ENCODE results near the gene BPTF. TPM values are rescaled to one million over a fixed set of nuclear protein-coding genes. Genes with fewer than 3 reads are reported as not detected.
"Not testable (repeated sequence)": the region's sequence is repeated elsewhere in the genome, so short reads cannot be mapped to it uniquely, and the experiment has no call there.

Gene BPTF, protein sequence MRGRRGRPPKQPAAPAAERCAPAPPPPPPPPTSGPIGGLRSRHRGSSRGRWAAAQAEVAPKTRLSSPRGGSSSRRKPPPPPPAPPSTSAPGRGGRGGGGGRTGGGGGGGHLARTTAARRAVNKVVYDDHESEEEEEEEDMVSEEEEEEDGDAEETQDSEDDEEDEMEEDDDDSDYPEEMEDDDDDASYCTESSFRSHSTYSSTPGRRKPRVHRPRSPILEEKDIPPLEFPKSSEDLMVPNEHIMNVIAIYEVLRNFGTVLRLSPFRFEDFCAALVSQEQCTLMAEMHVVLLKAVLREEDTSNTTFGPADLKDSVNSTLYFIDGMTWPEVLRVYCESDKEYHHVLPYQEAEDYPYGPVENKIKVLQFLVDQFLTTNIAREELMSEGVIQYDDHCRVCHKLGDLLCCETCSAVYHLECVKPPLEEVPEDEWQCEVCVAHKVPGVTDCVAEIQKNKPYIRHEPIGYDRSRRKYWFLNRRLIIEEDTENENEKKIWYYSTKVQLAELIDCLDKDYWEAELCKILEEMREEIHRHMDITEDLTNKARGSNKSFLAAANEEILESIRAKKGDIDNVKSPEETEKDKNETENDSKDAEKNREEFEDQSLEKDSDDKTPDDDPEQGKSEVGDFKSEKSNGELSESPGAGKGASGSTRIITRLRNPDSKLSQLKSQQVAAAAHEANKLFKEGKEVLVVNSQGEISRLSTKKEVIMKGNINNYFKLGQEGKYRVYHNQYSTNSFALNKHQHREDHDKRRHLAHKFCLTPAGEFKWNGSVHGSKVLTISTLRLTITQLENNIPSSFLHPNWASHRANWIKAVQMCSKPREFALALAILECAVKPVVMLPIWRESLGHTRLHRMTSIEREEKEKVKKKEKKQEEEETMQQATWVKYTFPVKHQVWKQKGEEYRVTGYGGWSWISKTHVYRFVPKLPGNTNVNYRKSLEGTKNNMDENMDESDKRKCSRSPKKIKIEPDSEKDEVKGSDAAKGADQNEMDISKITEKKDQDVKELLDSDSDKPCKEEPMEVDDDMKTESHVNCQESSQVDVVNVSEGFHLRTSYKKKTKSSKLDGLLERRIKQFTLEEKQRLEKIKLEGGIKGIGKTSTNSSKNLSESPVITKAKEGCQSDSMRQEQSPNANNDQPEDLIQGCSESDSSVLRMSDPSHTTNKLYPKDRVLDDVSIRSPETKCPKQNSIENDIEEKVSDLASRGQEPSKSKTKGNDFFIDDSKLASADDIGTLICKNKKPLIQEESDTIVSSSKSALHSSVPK (N-terminal part only)
- 62.1 TPM for polyA plus RNA-seq (2013, experiment 1 of 2)
- polyA plus RNA-seq (2013, experiment 2 of 2), result 63.8 TPM

DNA sequence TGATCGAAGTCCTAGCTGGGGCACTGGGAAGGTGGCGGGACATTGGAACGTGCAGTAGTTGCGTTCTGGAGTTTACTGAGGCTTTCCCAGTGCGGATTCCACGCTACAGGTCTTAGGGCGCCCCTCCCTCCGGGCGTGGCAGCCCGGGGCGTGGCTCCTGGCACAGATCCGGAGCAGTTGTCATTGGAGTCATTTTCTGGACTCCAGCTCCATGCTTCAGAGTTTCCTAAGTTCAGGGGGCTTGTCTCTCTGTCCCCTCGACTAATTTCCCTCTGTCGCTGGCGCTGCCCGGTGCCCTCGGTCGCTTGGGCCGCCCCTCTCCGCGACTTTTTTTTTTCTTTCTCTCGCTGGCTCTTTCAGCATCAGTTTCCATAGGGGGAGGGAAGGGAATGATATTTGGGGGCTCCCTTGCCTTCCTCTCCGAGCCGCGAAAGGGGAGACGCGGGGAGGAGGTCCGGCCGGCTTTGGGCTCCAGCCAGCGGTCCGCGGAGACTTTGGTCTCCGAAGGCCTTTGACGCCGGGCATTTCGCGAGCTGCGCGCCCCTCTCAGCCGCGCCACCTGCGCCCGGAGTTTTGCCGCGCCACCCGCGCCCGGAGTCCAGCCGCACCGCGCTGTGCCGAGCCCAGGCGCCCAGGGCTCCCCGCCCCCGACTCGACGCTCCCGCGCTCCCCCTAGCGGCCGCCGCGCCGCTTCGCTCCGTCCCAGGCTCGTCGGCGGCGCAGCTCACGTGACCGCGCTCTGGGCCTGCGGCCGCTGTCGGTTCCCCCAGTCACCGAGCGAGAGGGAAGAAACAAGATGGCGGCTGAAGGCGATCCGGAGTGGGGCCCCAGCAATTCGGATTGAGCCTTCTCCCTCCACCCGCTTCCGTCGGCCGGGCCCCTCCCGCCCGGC is at the start of gene BPTF:
TSS of gene BPTF (plus strand) at position 769 of the 892 bp plus-strand sequence. CDS start 222 bp downstream, outside the sequence.
- Histone ChIP-seq H3K36me3 (ENCODE audit: control insufficient read depth, insufficient read depth, low read length) (no peaks in the 10 kb centered on the region), H3K27ac (ENCODE audit: low read depth, low read length, severe bottlenecking) (peak within 1 kb of the TSS; percentile 62), H3K4me1 (ENCODE audit: control insufficient read depth, insufficient read depth, low read length, poor library complexity, severe bottlenecking) (peaks cover 5% of the 10 kb centered on the region), H3K4me3 (ENCODE audit: extremely low read depth, insufficient read depth, low read length, poor library complexity, severe bottlenecking) (peak within 1 kb of the TSS; percentile 59), H3K9me3 (ENCODE audit: control insufficient read depth, low read length) (no peaks in the 10 kb centered on the region)
- 1 to 3% methylated on average over 51 to 53 of the region's 88 CpGs for WGBS, 2 experiments (ENCODE audit: insufficient coverage in 2 of 2)

DNA sequence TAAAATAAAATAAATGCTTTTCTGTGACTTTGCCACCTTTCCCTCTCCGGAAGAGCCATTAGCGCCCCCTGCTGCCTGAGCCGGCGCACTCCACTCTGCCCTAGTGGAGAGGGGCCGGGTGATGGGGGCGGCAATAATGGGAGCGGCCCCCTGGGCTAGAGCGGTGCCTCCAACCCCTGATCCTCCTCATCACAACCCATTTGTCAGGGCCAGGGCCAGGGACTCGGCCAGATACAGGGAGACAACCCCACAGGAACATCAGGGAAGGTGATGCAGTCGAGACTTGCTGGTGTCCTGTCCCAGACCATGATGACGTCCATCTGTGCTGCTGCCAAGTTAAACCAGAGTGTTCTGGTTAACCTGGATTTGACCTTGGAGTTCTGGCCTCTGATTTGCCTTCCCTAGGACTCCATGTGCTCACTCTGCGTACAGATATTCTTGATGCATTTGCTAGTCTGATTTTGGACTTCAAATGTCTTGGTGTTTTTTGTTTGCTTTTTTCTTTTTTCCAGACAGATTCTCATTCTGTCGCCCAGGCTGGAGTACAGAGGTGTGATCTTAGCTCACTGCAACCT is 46.1 kb upstream of the BPTF start:
- Histone ChIP-seq H3K27ac (ENCODE audit: low read depth, low read length, severe bottlenecking) (no peak overlapping the region), H3K36me3 (ENCODE audit: control insufficient read depth, insufficient read depth, low read length) (no peaks in the 10 kb centered on the region), H3K4me3 (ENCODE audit: extremely low read depth, insufficient read depth, low read length, poor library complexity, severe bottlenecking) (no peak overlapping the region), H3K9me3 (ENCODE audit: control insufficient read depth, low read length) (no peaks in the 10 kb centered on the region), H3K4me1 (ENCODE audit: control insufficient read depth, insufficient read depth, low read length, poor library complexity, severe bottlenecking) (peaks cover 3% of the 10 kb centered on the region)
- 42 to 43% methylated on average over 6 of the region's 13 CpGs for WGBS, 2 experiments (ENCODE audit: insufficient coverage in 2 of 2)

DNA sequence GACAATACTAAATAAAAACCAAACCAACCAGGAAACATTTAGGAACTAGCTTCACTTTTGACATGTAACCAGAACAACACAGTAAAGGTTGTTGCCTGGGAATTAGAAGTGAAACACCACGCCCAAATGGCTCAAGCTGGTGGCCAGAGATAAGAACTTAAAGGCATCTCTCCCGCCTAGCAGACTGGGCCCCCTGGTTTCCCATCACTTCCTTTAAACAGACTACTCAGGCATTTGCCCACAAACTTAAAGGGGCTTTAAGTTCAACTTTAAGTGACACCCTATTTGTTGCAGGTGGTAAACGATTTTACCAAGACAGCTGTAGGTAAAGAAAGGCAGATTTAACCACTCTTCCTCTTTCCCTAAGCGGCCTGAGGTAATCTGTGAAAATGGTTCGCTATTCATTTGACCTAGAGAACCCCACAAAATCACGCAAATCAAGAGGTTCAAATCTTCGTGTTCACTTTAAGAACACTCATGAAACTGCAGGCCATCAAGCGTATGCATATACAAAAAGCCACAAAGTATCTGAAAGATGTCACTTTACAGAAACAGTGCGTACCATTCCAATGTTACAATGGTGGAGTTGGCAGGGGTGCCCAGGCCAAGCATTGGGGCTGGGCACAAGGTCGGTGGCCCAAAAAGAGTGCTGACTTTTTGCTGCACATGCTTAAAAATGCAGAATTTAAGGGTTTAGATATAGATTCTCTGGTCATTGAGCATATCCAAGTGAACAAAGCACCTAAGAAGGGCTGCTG is 40.8 kb upstream of the BPTF start:
- H3K9me3 ChIP-seq (ENCODE audit: control insufficient read depth, low read length), result no peaks in the 10 kb centered on the region
- no peak overlapping the region for H3K27ac ChIP-seq (ENCODE audit: low read depth, low read length, severe bottlenecking)
- H3K4me1 ChIP-seq (ENCODE audit: control insufficient read depth, insufficient read depth, low read length, poor library complexity, severe bottlenecking), result peaks cover 3% of the 10 kb centered on the region
- WGBS, 2 experiments (ENCODE audit: insufficient coverage in 2 of 2), result 93 to 94% methylated on average over 7 to 8 of the region's 10 CpGs
- no peak overlapping the region for H3K4me3 ChIP-seq (ENCODE audit: extremely low read depth, insufficient read depth, low read length, poor library complexity, severe bottlenecking)
- H3K36me3 ChIP-seq (ENCODE audit: control insufficient read depth, insufficient read depth, low read length), result no peaks in the 10 kb centered on the region

DNA sequence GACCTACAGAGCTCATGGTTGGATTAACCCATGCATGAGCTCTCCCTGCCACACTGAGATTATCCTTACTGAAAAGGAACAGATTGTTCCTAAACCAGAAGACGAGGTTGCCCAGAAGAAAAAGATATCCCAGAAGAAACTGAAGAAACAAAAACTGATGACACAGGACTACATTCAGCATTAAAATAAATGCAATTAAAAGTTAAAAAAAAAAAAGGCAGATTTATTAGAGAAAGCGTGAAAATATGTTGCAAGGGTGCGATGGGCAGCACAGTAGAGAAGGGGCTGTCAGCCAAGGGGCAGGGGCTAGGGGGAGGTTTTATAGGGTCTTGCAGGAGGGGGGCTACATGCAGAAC is 40.2 kb upstream of the BPTF start:
- H3K4me3 ChIP-seq (ENCODE audit: extremely low read depth, insufficient read depth, low read length, poor library complexity, severe bottlenecking), result no peak overlapping the region
- H3K36me3 ChIP-seq (ENCODE audit: control insufficient read depth, insufficient read depth, low read length), result no peaks in the 10 kb centered on the region
- 100% methylated on average over 3 of the region's 3 CpGs; no CpG with 5 or more reads in 1 of the 2 experiments for WGBS, 2 experiments (ENCODE audit: insufficient coverage in 2 of 2)
- H3K27ac ChIP-seq (ENCODE audit: low read depth, low read length, severe bottlenecking), result no peak overlapping the region
- peaks cover 3% of the 10 kb centered on the region for H3K4me1 ChIP-seq (ENCODE audit: control insufficient read depth, insufficient read depth, low read length, poor library complexity, severe bottlenecking)
- H3K9me3 ChIP-seq (ENCODE audit: control insufficient read depth, low read length), result no peaks in the 10 kb centered on the region

DNA sequence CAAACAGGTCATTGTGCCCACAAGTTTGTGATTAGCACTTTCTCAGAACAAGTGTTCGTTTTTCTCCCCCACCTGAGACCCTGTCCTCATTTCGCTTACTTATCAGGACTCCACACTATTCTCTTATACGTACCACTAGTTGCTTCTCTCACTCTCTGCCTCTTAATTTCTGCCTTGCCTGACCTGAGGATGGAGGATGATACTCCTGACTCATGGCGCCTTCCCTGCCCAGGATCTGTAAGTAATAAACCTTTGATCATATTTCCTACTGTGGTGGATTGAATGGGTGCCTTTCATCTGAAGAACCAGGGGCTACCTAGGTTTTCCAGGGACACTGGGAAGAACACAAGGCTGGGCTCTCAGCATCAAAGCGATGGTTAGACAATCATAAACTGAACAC is 39.8 kb upstream of the BPTF start:
- H3K36me3 ChIP-seq (ENCODE audit: control insufficient read depth, insufficient read depth, low read length), result no peaks in the 10 kb centered on the region
- WGBS, 2 experiments (ENCODE audit: insufficient coverage in 2 of 2), result 83 to 84% methylated on average over 4 of the region's 5 CpGs
- no peak overlapping the region for H3K27ac ChIP-seq (ENCODE audit: low read depth, low read length, severe bottlenecking)
- H3K4me3 ChIP-seq (ENCODE audit: extremely low read depth, insufficient read depth, low read length, poor library complexity, severe bottlenecking), result no peak overlapping the region
- H3K4me1 ChIP-seq (ENCODE audit: control insufficient read depth, insufficient read depth, low read length, poor library complexity, severe bottlenecking), result peaks cover 3% of the 10 kb centered on the region
- no peaks in the 10 kb centered on the region for H3K9me3 ChIP-seq (ENCODE audit: control insufficient read depth, low read length)

DNA sequence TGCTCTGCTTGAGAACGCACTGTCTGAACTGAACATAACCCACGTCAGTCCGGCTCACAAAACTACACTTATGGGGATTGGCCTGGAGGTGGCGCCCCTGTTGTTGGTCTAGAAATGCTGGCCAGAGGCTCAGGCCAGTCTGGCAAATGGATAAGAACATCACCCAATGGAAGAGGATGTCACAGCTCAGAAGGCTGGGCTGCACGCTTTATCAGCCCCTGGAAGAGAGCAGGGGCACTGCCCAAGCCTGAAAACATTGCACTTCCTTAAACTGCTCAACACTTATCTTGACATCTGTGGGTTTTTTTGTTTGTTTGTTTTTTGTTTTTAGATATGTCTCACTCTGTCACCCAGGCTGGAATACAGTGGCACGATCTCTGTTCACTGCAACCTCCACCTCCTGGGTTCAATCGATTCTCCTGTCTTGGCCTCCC is 24.8 kb upstream of the BPTF start:
- Histone ChIP-seq H3K27ac (ENCODE audit: low read depth, low read length, severe bottlenecking) (no peak overlapping the region), H3K4me1 (ENCODE audit: control insufficient read depth, insufficient read depth, low read length, poor library complexity, severe bottlenecking) (no peaks in the 10 kb centered on the region), H3K4me3 (ENCODE audit: extremely low read depth, insufficient read depth, low read length, poor library complexity, severe bottlenecking) (no peak overlapping the region), H3K9me3 (ENCODE audit: control insufficient read depth, low read length) (no peaks in the 10 kb centered on the region), H3K36me3 (ENCODE audit: control insufficient read depth, insufficient read depth, low read length) (no peaks in the 10 kb centered on the region)
- WGBS, 2 experiments (ENCODE audit: insufficient coverage in 2 of 2), result 56 to 73% methylated on average over 3 to 5 of the region's 7 CpGs

DNA sequence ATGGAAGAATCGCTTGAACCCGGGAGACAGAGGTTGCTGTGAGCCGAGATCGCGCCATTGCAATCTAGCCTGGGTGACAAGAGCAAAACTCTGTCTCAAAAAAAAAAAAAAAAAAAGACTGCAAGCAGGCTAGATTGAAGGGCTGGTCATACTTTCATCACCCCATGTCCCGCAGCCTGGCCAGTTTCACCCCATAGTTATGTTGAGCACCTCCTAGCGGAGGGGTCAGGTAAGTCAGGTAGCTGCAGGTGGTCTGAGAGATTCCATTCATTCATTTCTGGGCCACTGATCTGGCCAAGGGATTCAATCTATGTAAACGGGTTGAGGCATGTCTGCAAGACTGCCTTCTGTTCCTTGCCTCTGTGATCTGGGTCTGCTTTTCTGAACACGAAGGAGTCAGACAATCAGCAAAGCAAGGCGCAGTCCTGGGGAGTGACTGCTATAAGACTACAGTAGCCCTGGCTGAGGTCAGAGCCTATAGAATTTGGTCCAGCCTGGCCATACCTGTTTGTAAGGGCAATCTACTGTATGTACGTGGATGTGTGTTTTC is 23.6 kb upstream of the BPTF start:
- no peak overlapping the region for H3K4me3 ChIP-seq (ENCODE audit: extremely low read depth, insufficient read depth, low read length, poor library complexity, severe bottlenecking)
- no peaks in the 10 kb centered on the region for H3K36me3 ChIP-seq (ENCODE audit: control insufficient read depth, insufficient read depth, low read length)
- 94 to 95% methylated on average over 9 to 10 of the region's 11 CpGs for WGBS, 2 experiments (ENCODE audit: insufficient coverage in 2 of 2)
- no peaks in the 10 kb centered on the region for H3K9me3 ChIP-seq (ENCODE audit: control insufficient read depth, low read length)
- H3K4me1 ChIP-seq (ENCODE audit: control insufficient read depth, insufficient read depth, low read length, poor library complexity, severe bottlenecking), result no peaks in the 10 kb centered on the region
- no peak overlapping the region for H3K27ac ChIP-seq (ENCODE audit: low read depth, low read length, severe bottlenecking)

DNA sequence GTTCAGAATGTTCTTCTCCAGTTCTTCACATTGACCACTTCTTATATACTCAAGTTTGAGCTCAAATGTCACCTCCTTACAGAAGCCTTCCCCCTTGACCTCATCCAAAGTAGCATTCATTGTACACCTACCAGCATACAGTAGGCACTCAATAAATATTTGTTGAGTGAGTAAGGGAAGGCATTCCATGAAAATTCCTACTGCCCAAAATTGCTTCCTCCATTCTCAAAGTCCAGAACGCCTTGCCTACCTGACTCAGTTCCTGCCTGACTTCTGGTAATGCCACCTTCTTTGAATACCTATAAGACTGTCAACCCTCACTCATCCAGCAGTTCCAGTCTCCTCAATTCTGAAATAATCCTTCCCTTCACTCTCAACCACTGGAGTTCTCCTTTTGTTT is 14.8 kb upstream of the BPTF start:
- H3K9me3 ChIP-seq (ENCODE audit: control insufficient read depth, low read length), result no peaks in the 10 kb centered on the region
- WGBS, 2 experiments (ENCODE audit: insufficient coverage in 2 of 2), result 80 to 100% methylated on average over 1 of the region's 1 CpG
- no peak overlapping the region for H3K4me3 ChIP-seq (ENCODE audit: extremely low read depth, insufficient read depth, low read length, poor library complexity, severe bottlenecking)
- H3K36me3 ChIP-seq (ENCODE audit: control insufficient read depth, insufficient read depth, low read length), result no peaks in the 10 kb centered on the region
- H3K4me1 ChIP-seq (ENCODE audit: control insufficient read depth, insufficient read depth, low read length, poor library complexity, severe bottlenecking), result no peaks in the 10 kb centered on the region
- no peak overlapping the region for H3K27ac ChIP-seq (ENCODE audit: low read depth, low read length, severe bottlenecking)

DNA sequence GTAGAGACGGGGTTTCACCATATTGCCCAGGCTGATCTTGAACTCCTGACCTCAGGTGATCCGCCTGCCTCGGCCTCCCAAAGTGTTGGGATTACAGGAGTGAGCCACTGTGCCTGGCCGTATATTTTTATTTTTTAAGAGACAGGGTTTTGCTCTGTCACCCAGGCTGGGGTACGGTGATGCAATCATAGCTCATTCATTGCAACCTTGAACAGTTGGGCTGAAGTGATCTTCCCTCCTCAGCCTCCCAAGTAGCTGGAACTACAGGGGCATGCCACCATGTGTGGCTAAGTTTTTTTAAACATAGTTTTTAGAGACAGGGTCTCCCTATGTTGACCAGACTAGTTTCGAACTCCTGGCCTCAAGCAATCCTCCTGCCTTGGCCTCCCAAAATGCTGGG is 12.9 kb upstream of the BPTF start:
- not testable (repeated sequence) for H3K36me3 ChIP-seq (ENCODE audit: control insufficient read depth, insufficient read depth, low read length); H3K4me3 ChIP-seq (ENCODE audit: extremely low read depth, insufficient read depth, low read length, poor library complexity, severe bottlenecking); H3K4me1 ChIP-seq (ENCODE audit: control insufficient read depth, insufficient read depth, low read length, poor library complexity, severe bottlenecking); H3K9me3 ChIP-seq (ENCODE audit: control insufficient read depth, low read length); H3K27ac ChIP-seq (ENCODE audit: low read depth, low read length, severe bottlenecking)
- WGBS, 2 experiments (ENCODE audit: insufficient coverage in 2 of 2), result 94 to 98% methylated on average over 4 to 5 of the region's 6 CpGs
